Kidney epithelial cell (primary cell): ENCODE measurements around the gene NPB. TPM values are rescaled to one million over a fixed set of nuclear protein-coding genes. Genes with fewer than 3 reads are reported as not detected.

Experiments
- DNase-seq: peaks from one replicate; pipeline ENCODE4 v3.0.0-alpha.2; 2010; ENCODE audit warnings: low read depth
- H3K27me3 ChIP-seq: 2 replicates; pipeline ENCODE4 v1.6.0; 2011; ENCODE audit warnings: low read length; ENCODE audit not compliant: control insufficient read depth, insufficient read depth
- H3K36me3 ChIP-seq: 2 replicates; pipeline ENCODE4 v1.5.1; 2011; ENCODE audit warnings: low read length; ENCODE audit not compliant: control insufficient read depth, insufficient read depth
- H3K4me3 ChIP-seq: 2 replicates; pipeline ENCODE4 v1.5.1; 2011; ENCODE audit warnings: low read depth, mild to moderate bottlenecking, control low read depth, low read length
- total RNA-seq: library from RNA; depleted of rRNA; stranded (reverse); fragments of >200 nt; gene quantifications from 2 replicates; pipeline ENCODE4 v1.2.3, GENCODE V29; 2015
- TF ChIP-seq, protein P1 (sequence below): IDR thresholded peaks from 2 replicates; pipeline ENCODE4 v1.5.1; 2011; ENCODE audit warnings: mild to moderate bottlenecking, moderate library complexity, low read length, control low read depth, inconsistent platforms; ENCODE audit not compliant: insufficient read depth, poor library complexity, severe bottlenecking

The NPB gene
- total RNA-seq, 1 donor from 2014 or later = 1.9 TPM

DNA sequence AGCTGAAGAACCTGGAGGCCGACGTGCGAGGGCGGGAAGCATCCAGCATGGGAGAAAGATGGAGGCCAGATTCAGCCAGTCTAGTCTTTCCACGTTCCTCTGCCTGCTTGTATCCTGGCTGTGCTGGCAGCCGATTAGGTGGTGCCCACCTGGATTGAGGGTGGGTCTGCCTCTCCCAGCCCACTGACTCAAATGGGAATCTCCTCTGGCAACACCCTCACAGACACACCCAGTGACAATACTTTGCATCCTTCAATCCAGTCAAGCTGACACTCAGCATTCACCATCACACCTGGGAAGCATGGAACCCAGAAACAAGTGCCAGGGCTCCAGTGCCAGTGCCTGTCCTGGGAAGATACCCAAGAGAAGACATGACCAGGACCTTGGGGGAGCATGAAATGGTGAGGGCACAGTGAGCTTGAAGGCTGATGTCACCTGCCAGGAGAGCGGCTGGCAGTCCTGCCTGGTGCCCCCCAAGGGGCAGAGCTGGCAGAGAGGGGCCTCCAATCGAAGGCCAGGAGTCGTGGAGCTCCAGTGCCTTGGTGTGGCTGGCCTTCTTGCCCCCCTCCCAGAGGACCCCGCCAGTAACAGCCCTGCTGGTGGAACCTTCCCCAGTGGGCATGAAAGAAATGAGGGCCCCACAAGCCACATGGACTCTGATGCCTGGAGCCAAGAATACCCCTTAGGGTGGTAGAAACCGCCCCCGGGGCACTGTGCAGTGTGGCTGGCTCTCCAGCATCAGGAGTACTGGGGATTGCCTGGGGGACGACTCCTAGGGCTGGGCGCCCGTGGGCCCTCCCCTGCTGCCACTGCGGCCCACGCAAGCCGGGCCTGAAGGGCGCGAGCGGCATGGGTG, 643 bp upstream of the NPB start:
- H3K4me3 ChIP-seq = no peak overlapping the region
- H3K36me3 ChIP-seq = peaks cover 5% of the 10 kb centered on the region
- TF ChIP-seq, protein P1, sequence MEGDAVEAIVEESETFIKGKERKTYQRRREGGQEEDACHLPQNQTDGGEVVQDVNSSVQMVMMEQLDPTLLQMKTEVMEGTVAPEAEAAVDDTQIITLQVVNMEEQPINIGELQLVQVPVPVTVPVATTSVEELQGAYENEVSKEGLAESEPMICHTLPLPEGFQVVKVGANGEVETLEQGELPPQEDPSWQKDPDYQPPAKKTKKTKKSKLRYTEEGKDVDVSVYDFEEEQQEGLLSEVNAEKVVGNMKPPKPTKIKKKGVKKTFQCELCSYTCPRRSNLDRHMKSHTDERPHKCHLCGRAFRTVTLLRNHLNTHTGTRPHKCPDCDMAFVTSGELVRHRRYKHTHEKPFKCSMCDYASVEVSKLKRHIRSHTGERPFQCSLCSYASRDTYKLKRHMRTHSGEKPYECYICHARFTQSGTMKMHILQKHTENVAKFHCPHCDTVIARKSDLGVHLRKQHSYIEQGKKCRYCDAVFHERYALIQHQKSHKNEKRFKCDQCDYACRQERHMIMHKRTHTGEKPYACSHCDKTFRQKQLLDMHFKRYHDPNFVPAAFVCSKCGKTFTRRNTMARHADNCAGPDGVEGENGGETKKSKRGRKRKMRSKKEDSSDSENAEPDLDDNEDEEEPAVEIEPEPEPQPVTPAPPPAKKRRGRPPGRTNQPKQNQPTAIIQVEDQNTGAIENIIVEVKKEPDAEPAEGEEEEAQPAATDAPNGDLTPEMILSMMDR = no peak
- no peak for DNase-seq
- H3K27me3 ChIP-seq = peaks cover 13% of the 10 kb centered on the region

DNA sequence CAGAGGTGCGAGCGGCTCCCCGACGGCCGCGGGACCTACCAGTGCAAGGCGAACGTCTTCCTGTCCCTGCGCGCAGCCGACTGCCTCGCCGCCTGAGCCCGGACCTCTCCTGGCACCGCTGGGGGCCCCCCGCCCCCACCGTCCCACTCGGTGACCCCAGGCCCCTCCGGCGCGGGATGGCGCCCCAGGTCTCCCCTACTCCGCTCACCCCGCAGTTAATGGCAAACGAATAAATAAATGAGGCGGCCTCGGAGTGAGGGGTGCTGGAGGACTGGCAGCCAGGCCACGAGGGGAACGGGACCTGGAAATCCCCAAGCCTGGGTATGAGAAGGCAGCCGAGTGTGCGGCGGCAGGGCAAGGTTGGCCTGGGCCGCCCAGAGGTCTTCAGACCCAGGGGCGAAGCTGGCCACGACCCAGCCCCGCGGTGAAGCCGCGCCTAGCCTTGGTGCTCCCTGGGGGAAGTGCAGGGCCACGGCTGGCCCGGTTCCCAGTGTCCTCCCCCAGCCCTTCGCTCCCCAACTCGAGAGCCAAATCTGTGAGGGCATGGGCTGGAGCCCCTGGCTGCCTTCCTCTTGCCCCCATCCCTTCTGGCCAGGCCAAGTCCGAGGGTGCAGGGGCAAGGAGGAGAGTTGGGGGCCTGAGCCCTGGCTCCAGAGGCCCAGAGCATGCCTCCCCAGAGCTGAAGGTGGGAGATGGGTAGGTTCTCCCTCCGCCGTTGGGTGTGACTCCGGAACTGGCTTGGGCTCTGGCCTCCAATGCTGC, 796 bp downstream of the NPB start:
- TF ChIP-seq, protein P1 = no peak
- peaks cover 4% of the 10 kb centered on the region for H3K36me3 ChIP-seq

DNA sequence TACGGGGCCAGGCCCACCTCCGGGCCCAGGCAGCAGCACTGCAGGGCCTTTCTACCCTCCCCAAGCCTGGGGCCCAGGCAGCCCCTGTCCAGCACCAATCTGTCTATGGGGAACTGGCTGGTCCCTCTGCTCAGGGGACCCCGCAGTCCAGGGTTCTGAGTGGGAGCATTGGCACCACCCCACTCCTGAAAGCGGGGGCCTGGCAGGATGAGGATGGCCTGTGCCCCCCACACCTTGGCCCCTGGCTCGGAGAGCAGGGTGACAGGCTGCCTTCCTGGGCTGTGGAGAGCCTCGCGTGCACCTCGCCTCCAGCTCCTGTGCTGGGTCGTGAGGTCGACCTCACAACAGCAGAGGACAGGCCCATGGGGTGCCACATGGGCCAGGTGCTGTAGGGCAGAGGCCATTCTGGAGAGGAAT, 1.4 kb downstream of the NPB start:
- no peak for DNase-seq
- Histone ChIP-seq H3K27me3 (peaks cover 13% of the 10 kb centered on the region), H3K36me3 (peaks cover 4% of the 10 kb centered on the region), H3K4me3 (no peak overlapping the region)
- TF ChIP-seq, protein P1 = no peak

More for the DNA sequence above, 796 bp downstream of the NPB start:
- Histone ChIP-seq H3K27me3 (peaks cover 13% of the 10 kb centered on the region), H3K4me3 (no peak overlapping the region)
- DNase-seq = no peak

DNA sequence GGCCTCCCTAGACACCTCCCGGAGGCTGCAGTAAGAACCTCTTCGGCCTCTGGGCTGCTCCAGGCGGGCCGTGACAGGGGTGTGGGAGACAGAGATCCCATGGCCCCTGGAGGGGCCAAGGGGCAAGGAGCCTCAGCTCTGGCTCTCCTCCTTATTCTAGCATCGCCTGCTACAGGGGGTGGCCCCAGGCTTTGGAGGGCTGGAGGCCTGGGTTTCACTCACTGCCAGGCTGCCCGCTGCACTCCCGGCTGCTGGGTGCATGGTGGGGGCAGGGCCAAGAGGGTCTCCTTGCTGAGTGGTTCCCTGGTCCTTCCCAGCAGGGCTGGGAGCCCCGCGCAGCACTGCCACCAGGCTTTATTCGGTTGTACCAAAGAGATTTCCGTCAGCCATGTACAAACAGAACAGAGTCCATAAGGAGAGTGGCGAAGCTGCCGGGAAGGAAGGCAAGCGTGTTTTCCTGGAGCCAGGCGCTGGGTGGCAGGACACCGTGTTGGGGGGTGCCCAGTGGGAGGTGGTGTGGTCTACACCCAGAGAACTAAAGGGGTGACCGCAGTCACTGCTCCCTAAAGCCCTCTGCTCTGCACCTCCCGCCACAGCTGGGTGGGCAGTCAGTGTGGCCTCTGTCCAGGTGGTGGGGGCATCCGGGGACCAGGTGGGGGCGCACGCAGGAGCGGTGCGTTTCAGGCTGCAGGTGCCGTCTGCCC, 2.0 kb downstream of the NPB start:
- DNase-seq = no peak
- H3K27me3 ChIP-seq = peaks cover 13% of the 10 kb centered on the region
- H3K36me3 ChIP-seq = peaks cover 4% of the 10 kb centered on the region
- TF ChIP-seq, protein P1 = no peak
- H3K4me3 ChIP-seq = no peak overlapping the region

DNA sequence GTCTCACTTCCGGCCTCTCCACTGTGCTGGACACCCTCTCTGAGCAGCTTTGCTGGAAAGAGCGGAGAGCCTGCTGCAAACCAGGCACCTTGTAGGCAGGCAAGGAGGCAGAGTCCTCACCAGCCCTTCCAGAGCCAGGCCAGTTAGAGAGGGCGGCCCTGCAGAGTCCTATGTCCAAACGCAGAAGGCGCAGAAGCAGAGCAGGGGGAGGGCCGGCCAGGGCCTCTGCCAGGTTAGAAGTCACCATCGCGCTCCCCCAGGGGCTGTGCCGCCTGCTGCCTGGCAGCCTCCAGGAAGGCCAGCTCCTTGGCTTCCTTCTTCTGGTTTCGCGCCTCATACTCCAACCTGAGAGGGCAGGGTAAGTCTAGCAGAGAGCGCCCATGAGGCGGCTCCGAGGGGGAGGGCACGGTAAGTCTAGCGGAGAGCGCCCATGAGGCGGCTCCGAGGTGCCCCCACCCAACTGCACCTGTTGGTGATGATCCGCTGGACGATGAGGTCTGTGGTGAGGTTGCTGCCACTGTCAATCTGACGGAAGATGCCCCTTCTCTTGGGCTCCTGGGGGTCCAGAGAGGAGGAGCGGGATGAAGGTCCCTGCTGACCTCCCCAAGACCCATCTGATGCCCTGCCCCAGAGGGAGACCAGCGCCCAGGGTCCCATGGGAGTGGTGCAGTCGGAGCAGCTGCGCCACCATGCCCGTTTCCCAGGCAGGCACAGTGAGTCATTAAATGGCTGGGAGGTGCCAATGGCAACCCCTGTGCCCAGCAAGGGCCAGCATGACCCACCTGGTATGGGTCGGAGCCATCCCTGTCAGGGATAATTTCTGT, 2.8 kb downstream of the NPB start:
- Histone ChIP-seq H3K36me3 (peaks cover under 1% of the 10 kb centered on the region), H3K27me3 (peaks cover 13% of the 10 kb centered on the region), H3K4me3 (no peak overlapping the region)
- no peak for DNase-seq
- TF ChIP-seq, protein P1 = no peak
